HCT116 (cell line): ENCODE results near the gene ARHGAP19. TPM values are rescaled to one million over a fixed set of nuclear protein-coding genes. Genes with fewer than 3 reads are reported as not detected.

Experiments used
- CBX3 ChIP-seq: IDR thresholded peaks from 2 replicates; pipeline ENCODE4 v1.6.1; 2012; ENCODE audit warnings: low read depth
- JUND ChIP-seq: IDR thresholded peaks from 2 replicates; pipeline ENCODE4 v1.6.1; 2012
- POLR2AphosphoS5 ChIP-seq: IDR thresholded peaks from 2 replicates; pipeline ENCODE4 v1.6.1; 2011; ENCODE audit warnings: mild to moderate bottlenecking, low read depth, low read length, moderate library complexity
- total RNA-seq: library from RNA; stranded (reverse); gene quantifications from one replicate; pipeline ENCODE4 v1.2.1, GENCODE V29; 2021; ENCODE audit not compliant: unreplicated experiment
- TF ChIP-seq, protein P1 (sequence below): IDR thresholded peaks from 2 replicates; pipeline ENCODE4 v1.6.1; 2012
- TF ChIP-seq, protein P2 (sequence below): IDR thresholded peaks from 2 replicates; pipeline ENCODE4 v1.6.1; 2011; ENCODE audit warnings: mild to moderate bottlenecking, low read length, moderate library complexity; ENCODE audit not compliant: insufficient replicate concordance; ENCODE audit errors: extremely low read depth
- TF ChIP-seq, protein P3 (sequence below): IDR thresholded peaks from 2 replicates; pipeline ENCODE4 v1.6.1; 2012; ENCODE audit warnings: low read depth

ARHGAP19 gene
- total RNA-seq, 1 experiment from 2014 or later: 36.8 TPM

DNA sequence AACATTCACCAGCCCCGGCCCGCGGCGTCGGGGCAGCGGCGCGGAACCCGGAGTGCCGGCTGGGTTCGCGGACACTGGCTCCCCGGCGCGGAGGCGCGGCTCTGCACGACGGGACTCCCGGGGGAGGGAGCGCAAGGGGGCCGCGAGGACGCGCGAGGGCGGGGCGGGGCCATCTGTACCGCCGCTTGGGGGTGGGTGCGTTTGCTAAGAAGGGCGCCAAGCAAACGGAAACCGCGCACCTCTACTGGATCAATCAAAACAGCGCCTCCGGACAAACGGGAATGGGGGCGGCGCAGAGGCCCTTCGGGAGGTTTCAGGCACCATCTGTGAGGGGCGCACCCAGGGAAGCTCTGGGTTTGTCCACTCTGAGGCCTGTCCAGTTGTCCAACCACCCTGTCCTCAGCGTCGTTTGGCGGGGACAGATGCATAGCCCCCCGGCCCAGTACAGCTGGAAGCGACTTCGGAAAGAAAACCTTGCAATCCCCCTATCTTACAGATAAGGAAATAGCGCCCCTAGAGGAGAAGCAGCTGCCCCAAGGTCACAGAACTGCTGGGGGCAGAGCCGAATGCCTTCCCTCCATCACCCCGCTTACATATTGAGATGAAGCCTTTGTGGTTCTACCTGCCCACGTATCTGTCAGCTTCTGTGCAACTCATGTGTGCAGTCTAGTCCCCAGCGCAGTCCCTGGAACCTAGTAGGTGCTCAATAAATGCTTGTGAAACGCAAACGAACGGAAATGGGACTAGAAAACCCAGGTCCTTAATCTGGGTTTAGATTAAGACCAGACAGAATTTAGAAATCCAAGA lies 96.0 kb downstream of the ARHGAP19 start (continued):
- no peak for TF ChIP-seq POLR2AphosphoS5
- TF ChIP-seq JUND: no peak
- TF ChIP-seq CBX3: no peak
- TF ChIP-seq, protein P1, sequence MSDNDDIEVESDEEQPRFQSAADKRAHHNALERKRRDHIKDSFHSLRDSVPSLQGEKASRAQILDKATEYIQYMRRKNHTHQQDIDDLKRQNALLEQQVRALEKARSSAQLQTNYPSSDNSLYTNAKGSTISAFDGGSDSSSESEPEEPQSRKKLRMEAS: no peak
- TF ChIP-seq, protein P2, sequence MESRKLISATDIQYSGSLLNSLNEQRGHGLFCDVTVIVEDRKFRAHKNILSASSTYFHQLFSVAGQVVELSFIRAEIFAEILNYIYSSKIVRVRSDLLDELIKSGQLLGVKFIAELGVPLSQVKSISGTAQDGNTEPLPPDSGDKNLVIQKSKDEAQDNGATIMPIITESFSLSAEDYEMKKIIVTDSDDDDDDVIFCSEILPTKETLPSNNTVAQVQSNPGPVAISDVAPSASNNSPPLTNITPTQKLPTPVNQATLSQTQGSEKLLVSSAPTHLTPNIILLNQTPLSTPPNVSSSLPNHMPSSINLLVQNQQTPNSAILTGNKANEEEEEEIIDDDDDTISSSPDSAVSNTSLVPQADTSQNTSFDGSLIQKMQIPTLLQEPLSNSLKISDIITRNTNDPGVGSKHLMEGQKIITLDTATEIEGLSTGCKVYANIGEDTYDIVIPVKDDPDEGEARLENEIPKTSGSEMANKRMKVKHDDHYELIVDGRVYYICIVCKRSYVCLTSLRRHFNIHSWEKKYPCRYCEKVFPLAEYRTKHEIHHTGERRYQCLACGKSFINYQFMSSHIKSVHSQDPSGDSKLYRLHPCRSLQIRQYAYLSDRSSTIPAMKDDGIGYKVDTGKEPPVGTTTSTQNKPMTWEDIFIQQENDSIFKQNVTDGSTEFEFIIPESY: no peak
- TF ChIP-seq, protein P3, sequence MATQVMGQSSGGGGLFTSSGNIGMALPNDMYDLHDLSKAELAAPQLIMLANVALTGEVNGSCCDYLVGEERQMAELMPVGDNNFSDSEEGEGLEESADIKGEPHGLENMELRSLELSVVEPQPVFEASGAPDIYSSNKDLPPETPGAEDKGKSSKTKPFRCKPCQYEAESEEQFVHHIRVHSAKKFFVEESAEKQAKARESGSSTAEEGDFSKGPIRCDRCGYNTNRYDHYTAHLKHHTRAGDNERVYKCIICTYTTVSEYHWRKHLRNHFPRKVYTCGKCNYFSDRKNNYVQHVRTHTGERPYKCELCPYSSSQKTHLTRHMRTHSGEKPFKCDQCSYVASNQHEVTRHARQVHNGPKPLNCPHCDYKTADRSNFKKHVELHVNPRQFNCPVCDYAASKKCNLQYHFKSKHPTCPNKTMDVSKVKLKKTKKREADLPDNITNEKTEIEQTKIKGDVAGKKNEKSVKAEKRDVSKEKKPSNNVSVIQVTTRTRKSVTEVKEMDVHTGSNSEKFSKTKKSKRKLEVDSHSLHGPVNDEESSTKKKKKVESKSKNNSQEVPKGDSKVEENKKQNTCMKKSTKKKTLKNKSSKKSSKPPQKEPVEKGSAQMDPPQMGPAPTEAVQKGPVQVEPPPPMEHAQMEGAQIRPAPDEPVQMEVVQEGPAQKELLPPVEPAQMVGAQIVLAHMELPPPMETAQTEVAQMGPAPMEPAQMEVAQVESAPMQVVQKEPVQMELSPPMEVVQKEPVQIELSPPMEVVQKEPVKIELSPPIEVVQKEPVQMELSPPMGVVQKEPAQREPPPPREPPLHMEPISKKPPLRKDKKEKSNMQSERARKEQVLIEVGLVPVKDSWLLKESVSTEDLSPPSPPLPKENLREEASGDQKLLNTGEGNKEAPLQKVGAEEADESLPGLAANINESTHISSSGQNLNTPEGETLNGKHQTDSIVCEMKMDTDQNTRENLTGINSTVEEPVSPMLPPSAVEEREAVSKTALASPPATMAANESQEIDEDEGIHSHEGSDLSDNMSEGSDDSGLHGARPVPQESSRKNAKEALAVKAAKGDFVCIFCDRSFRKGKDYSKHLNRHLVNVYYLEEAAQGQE: no peak
